Activated naive CD4-positive, alpha-beta T cell treated with anti-CD3 and anti-CD28 coated beads, Interleukin-2, amount 50 U/mL, for 24 hours (primary cell): ENCODE data around the gene TNFAIP3.
"Not testable (repeated sequence)": the region's sequence is repeated elsewhere in the genome, so short reads cannot be mapped to it uniquely, and the experiment has no call there.

ENCODE experiments used
- H3K27ac Mint-ChIP-seq: one replicate; pipeline ENCODE4 v1.8.0; 2021; ENCODE audit warnings: mild to moderate bottlenecking, mixed read lengths
- H3K27me3 Mint-ChIP-seq: one replicate; pipeline ENCODE4 v1.8.0; 2021; ENCODE audit warnings: mixed read lengths
- H3K36me3 Mint-ChIP-seq: one replicate; pipeline ENCODE4 v1.8.0; 2021; ENCODE audit warnings: mixed read lengths
- H3K4me1 Mint-ChIP-seq: one replicate; pipeline ENCODE4 v1.8.0; 2021; ENCODE audit warnings: mixed read lengths
- H3K4me3 Mint-ChIP-seq: one replicate; pipeline ENCODE4 v1.8.0; 2021; ENCODE audit warnings: mild to moderate bottlenecking, mixed read lengths
- H3K9me3 Mint-ChIP-seq: one replicate; pipeline ENCODE4 v1.8.0; 2021; ENCODE audit warnings: mixed read lengths

TNFAIP3 gene

DNA sequence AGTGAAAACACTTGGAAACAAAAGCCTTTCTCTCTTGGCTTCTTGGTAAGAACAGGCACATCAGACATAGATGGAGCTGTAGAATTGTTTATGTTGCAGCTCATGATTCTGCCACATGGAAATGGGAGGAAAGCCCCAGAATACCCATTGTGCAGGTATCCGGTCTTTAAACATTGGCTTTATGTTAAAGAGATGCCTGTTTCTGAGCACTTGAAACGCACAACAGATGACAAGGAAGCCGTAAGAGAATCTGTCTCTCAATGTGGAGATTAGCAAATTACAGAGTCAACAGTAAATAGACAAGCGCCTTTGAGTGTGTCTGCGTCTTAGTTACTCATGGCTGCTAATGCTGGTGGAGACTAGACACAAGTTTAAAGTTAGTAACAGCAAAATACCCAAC is 10.5 kb downstream of the TNFAIP3 start:
- peaks cover 49% of the 10 kb centered on the region for H3K36me3 Mint-ChIP-seq
- no peaks in the 10 kb centered on the region for H3K9me3 Mint-ChIP-seq
- peaks cover 80% of the 10 kb centered on the region for H3K4me1 Mint-ChIP-seq
- peak overlapping the region; percentile 69 for H3K4me3 Mint-ChIP-seq
- H3K27me3 Mint-ChIP-seq, result no peaks in the 10 kb centered on the region
- H3K27ac Mint-ChIP-seq, result peak overlapping the region; percentile 79

DNA sequence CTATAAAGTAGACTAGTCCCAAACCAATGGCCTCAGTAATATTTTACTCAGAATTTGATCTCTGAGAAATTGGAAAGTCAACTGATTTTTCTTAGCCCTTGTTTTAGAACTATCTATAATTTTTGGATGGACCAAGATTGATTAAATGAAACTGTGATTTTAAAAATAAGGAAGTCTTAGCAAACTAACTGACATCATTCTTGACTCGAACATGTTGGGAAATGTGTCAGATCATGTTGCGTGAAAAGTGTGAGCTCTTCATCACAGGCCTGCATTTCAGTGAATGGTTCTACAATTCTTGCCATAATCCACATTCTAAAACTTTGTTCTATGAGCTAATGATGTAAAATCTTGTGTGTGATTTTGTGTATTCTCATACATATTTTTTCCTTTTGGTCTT is 11.0 kb downstream of the TNFAIP3 start:
- peaks cover 81% of the 10 kb centered on the region for H3K4me1 Mint-ChIP-seq
- peak overlapping the region; percentile 79 for H3K27ac Mint-ChIP-seq
- H3K36me3 Mint-ChIP-seq, result peaks cover 47% of the 10 kb centered on the region
- no peaks in the 10 kb centered on the region for H3K9me3 Mint-ChIP-seq
- H3K4me3 Mint-ChIP-seq, result peak overlapping the region; percentile 69
- H3K27me3 Mint-ChIP-seq, result no peaks in the 10 kb centered on the region

GRCh38 chr6:137878486-137879285 is 11.6 kb downstream of the TNFAIP3 start:
- Mint-ChIP-seq H3K9me3 (no peaks in the 10 kb centered on the region), H3K4me1 (peaks cover 83% of the 10 kb centered on the region), H3K4me3 (peak overlapping the region; percentile 69), H3K36me3 (peaks cover 46% of the 10 kb centered on the region), H3K27me3 (no peaks in the 10 kb centered on the region), H3K27ac (peak overlapping the region; percentile 87)

- Mint-ChIP-seq H3K27me3 (no peaks in the 10 kb centered on the region), H3K4me3 (peak overlapping the region; percentile 69), H3K27ac (peak overlapping the region; percentile 87), H3K36me3 (peaks cover 47% of the 10 kb centered on the region), H3K4me1 (peaks cover 88% of the 10 kb centered on the region), H3K9me3 (no peaks in the 10 kb centered on the region)
Observed at GRCh38 chr6:137879299-137879698, 12.2 kb downstream of the TNFAIP3 start.

GRCh38 chr6:137879885-137880745 is 13.1 kb downstream of the TNFAIP3 start:
- Mint-ChIP-seq H3K36me3 (peaks cover 46% of the 10 kb centered on the region), H3K4me3 (peak overlapping the region; percentile 69), H3K27me3 (no peaks in the 10 kb centered on the region), H3K9me3 (no peaks in the 10 kb centered on the region), H3K4me1 (peaks cover 85% of the 10 kb centered on the region), H3K27ac (peak overlapping the region; percentile 49)

DNA sequence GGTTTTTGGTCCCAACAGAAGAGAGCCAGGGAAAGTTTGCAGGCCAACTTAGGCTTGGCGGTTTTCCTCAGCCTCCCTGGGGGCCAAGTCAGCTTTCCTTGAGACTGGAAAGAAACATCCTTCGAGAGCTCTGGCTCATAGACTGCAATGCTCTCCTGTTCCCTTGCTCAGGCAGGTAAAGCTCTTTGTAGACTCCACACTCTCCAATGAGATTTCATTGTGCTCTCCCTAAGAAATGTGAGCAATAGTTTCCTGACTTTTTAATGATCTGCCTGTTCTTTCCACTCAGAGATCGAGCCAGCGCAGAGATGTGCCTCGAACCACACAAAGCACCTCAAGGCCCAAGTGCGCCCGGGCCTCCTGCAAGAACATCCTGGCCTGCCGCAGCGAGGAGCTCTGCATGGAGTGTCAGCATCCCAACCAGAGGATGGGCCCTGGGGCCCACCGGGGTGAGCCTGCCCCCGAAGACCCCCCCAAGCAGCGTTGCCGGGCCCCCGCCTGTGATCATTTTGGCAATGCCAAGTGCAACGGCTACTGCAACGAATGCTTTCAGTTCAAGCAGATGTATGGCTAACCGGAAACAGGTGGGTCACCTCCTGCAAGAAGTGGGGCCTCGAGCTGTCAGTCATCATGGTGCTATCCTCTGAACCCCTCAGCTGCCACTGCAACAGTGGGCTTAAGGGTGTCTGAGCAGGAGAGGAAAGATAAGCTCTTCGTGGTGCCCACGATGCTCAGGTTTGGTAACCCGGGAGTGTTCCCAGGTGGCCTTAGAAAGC is 13.9 kb downstream of the TNFAIP3 start:
- Mint-ChIP-seq H3K27ac (peak overlapping the region; percentile 68), H3K36me3 (peaks cover 40% of the 10 kb centered on the region), H3K4me3 (peak overlapping the region; percentile 69), H3K27me3 (no peaks in the 10 kb centered on the region), H3K9me3 (no peaks in the 10 kb centered on the region), H3K4me1 (peaks cover 80% of the 10 kb centered on the region)

DNA sequence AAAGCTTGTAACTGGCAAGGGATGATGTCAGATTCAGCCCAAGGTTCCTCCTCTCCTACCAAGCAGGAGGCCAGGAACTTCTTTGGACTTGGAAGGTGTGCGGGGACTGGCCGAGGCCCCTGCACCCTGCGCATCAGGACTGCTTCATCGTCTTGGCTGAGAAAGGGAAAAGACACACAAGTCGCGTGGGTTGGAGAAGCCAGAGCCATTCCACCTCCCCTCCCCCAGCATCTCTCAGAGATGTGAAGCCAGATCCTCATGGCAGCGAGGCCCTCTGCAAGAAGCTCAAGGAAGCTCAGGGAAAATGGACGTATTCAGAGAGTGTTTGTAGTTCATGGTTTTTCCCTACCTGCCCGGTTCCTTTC is 14.4 kb downstream of the TNFAIP3 start:
- peaks cover 82% of the 10 kb centered on the region for H3K4me1 Mint-ChIP-seq
- no peaks in the 10 kb centered on the region for H3K9me3 Mint-ChIP-seq
- H3K27ac Mint-ChIP-seq, result peak overlapping the region; percentile 68
- H3K4me3 Mint-ChIP-seq, result peak overlapping the region; percentile 3
- H3K36me3 Mint-ChIP-seq, result peaks cover 37% of the 10 kb centered on the region
- no peaks in the 10 kb centered on the region for H3K27me3 Mint-ChIP-seq

- H3K27ac Mint-ChIP-seq, result peak overlapping the region; percentile 86
- no peaks in the 10 kb centered on the region for H3K9me3 Mint-ChIP-seq
- H3K4me3 Mint-ChIP-seq, result peak overlapping the region; percentile 60
- H3K36me3 Mint-ChIP-seq, result peaks cover 33% of the 10 kb centered on the region
- no peaks in the 10 kb centered on the region for H3K27me3 Mint-ChIP-seq
- H3K4me1 Mint-ChIP-seq, result peaks cover 82% of the 10 kb centered on the region
Observed at GRCh38 chr6:137882225-137882961, 15.3 kb downstream of the TNFAIP3 start.

GRCh38 chr6:137883400-137884148 is 16.5 kb downstream of the TNFAIP3 start:
- Mint-ChIP-seq H3K9me3 (peaks cover 4% of the 10 kb centered on the region), H3K36me3 (peaks cover 32% of the 10 kb centered on the region), H3K4me1 (peaks cover 74% of the 10 kb centered on the region), H3K4me3 (peak overlapping the region; percentile 67), H3K27ac (peak overlapping the region; percentile 95), H3K27me3 (no peaks in the 10 kb centered on the region)

- H3K27ac Mint-ChIP-seq, result peak overlapping the region; percentile 90
- H3K36me3 Mint-ChIP-seq, result peaks cover 31% of the 10 kb centered on the region
- H3K4me1 Mint-ChIP-seq, result peaks cover 70% of the 10 kb centered on the region
- H3K27me3 Mint-ChIP-seq, result no peaks in the 10 kb centered on the region
- H3K4me3 Mint-ChIP-seq, result peak overlapping the region; percentile 47
- H3K9me3 Mint-ChIP-seq, result peaks cover 6% of the 10 kb centered on the region
Observed at GRCh38 chr6:137884149-137884909, 17.3 kb downstream of the TNFAIP3 start.

GRCh38 chr6:137884910-137885229 is 17.8 kb downstream of the TNFAIP3 start:
- not testable (repeated sequence) for H3K27me3 Mint-ChIP-seq, H3K4me3 Mint-ChIP-seq, H3K9me3 Mint-ChIP-seq
- peak overlapping the region; percentile 83 for H3K27ac Mint-ChIP-seq
- peaks cover 65% of the 10 kb centered on the region for H3K4me1 Mint-ChIP-seq
- peaks cover 28% of the 10 kb centered on the region for H3K36me3 Mint-ChIP-seq

- H3K36me3 Mint-ChIP-seq, result peaks cover 25% of the 10 kb centered on the region
- peaks cover 53% of the 10 kb centered on the region for H3K4me1 Mint-ChIP-seq
- H3K9me3 Mint-ChIP-seq, H3K27me3 Mint-ChIP-seq, H3K4me3 Mint-ChIP-seq: not testable (repeated sequence)
- H3K27ac Mint-ChIP-seq, result peak overlapping the region; percentile 27
Observed at GRCh38 chr6:137886226-137886625, 19.2 kb downstream of the TNFAIP3 start.

GRCh38 chr6:137890983-137891537 is 24.0 kb downstream of the TNFAIP3 start:
- Mint-ChIP-seq H3K4me3 (no peak overlapping the region), H3K36me3 (peaks cover 7% of the 10 kb centered on the region), H3K27me3 (no peaks in the 10 kb centered on the region), H3K27ac (no peak overlapping the region), H3K9me3 (peaks cover 6% of the 10 kb centered on the region), H3K4me1 (peaks cover 26% of the 10 kb centered on the region)
